HepG2 (cell line): Measurements from ENCODE around the gene TMEM116. TPM values are rescaled to one million over a fixed set of nuclear protein-coding genes. Genes with fewer than 3 reads are reported as not detected.

Experiments used
- ARNTL ChIP-seq: sonication (generic); formaldehyde crosslinking; IDR thresholded peaks from 2 replicates; pipeline ENCODE4 v1.4.0; 2020; ENCODE audit warnings: mild to moderate bottlenecking, missing genetic modification reagents
- GFI1 ChIP-seq: sonication (generic); formaldehyde crosslinking; IDR thresholded peaks from 2 replicates; pipeline ENCODE4 v1.5.0; 2020; ENCODE audit warnings: missing genetic modification reagents, mild to moderate bottlenecking, borderline replicate concordance
- KDM3A ChIP-seq: IDR thresholded peaks from 2 replicates; pipeline ENCODE4 v1.6.1; 2018; ENCODE audit warnings: low read depth, missing compliant biosample characterization
- MXD1 ChIP-seq: sonication (generic); formaldehyde crosslinking; IDR thresholded peaks from 2 replicates; pipeline ENCODE4 v1.4.0; 2020; ENCODE audit warnings: mild to moderate bottlenecking, missing genetic modification reagents
- RFXANK ChIP-seq: IDR thresholded peaks from 2 replicates; pipeline ENCODE4 v1.6.1; 2016
- SCMH1 ChIP-seq: sonication (generic); formaldehyde crosslinking; IDR thresholded peaks from 2 replicates; pipeline ENCODE4 v1.9.0; 2021; ENCODE audit warnings: missing genetic modification reagents, mild to moderate bottlenecking, borderline replicate concordance
- SMAD9 ChIP-seq: sonication (generic); formaldehyde crosslinking; IDR thresholded peaks from 2 replicates; pipeline ENCODE4 v1.5.1; 2020; ENCODE audit warnings: mild to moderate bottlenecking, missing genetic modification reagents
- TBX3 ChIP-seq: fragments of 450-650 bp; IDR thresholded peaks from 2 replicates; pipeline ENCODE4 v1.6.1; 2017; ENCODE audit warnings: antibody characterized with exemption, mild to moderate bottlenecking, inconsistent platforms, borderline replicate concordance
- ZBTB38 ChIP-seq: sonication (generic); formaldehyde crosslinking; IDR thresholded peaks from 2 replicates; pipeline ENCODE4 v1.5.1; 2020; ENCODE audit warnings: mild to moderate bottlenecking, missing genetic modification reagents
- ZNF180 ChIP-seq: sonication (generic); formaldehyde crosslinking; IDR thresholded peaks from 2 replicates; pipeline ENCODE4 v1.4.0; 2020; ENCODE audit warnings: low read depth, missing genetic modification reagents, borderline replicate concordance
- ZNF281 ChIP-seq: sonication (generic); formaldehyde crosslinking; IDR thresholded peaks from 2 replicates; pipeline ENCODE4 v1.4.0; 2020; ENCODE audit warnings: missing genetic modification reagents, borderline replicate concordance
- ZNF781 ChIP-seq: sonication (generic); formaldehyde crosslinking; IDR thresholded peaks from 2 replicates; pipeline ENCODE4 v1.5.1; 2020; ENCODE audit warnings: borderline replicate concordance, mild to moderate bottlenecking, missing genetic modification reagents; ENCODE audit errors: not compliant biosample characterization
- polyA plus RNA-seq, 8 experiments: library from polyadenylated mRNA; depleted of rRNA in 3 of 8; stranded (reverse) in 7 of 8; unstranded in 1 of 8; fragments of >200 nt; fragmentation: Illumina TruSeq in 4 of 8; extraction: Trizol in 4 of 8; gene quantifications; 2 replicates each; pipeline versions ENCODE4 v1.2.1 to v1.2.3, GENCODE V29; 2011 to 2016; ENCODE audit warnings: low read depth in 4 of 8, missing spikeins in 1 of 8, mixed read lengths in 1 of 8; ENCODE audit not compliant: insufficient read depth in 1 of 8
- total RNA-seq, 5 experiments: library from RNA; depleted of rRNA; stranded (reverse); fragments of >200 nt; fragmentation: Illumina TruSeq; extraction: Trizol; gene quantifications; 2 replicates each; pipeline ENCODE4 v1.2.3, GENCODE V29; 2016; ENCODE audit warnings: low read depth in 1 of 5
- TF ChIP-seq, protein P1 (sequence below), 2 experiments: sonication (generic) in 1 of 2; formaldehyde crosslinking in 1 of 2; IDR thresholded peaks; 2 replicates each; pipeline versions ENCODE4 v1.6.1 to v1.9.0; 2014 to 2022; ENCODE audit warnings: antibody characterized with exemption in 1 of 2, borderline replicate concordance in 1 of 2, inconsistent platforms in 1 of 2, low read depth in 1 of 2, missing genetic modification reagents in 1 of 2

TMEM116 gene
- total and polyA plus RNA-seq, 2 of the 13 experiments (the other 11 are each of a cell fraction or from before 2014, with no cell fraction given): 14.0 to 17.8 TPM

DNA sequence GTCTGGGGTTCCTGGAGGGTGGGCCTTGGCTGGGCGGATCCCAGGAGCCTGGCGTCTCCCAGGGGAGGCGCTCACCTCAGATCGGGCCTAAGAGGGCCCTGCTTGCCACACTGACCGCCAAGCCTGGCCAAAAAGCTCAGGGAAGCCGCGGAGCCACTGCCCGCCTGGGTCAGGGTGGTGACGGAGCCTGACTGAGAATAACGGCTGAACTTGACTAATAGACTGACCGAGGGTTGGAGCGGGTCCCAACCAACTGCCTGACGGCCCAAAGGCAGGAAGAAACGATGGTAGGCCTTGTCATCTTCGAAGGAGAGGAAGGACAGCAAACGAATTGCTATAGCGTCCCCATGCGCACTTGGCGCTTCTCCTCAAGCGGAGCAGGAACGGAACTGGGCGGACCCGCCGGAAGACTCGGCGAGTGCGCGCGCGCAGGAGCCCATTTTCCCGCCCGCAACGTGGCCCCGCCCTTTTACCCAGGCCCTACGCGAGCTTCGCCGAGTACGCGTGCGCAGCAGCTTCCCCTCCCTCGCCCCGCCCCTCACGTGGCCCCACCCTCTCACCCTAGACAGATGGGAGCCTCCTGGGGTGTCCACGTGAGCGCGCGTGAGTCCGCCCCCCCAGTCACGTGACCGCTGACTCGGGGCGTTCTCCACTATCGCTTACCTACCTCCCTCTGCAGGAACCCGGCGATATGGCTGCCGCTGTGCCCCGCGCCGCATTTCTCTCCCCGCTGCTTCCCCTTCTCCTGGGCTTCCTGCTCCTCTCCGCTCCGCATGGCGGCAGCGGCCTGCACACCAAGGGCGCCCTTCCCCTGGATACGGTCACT lies at the start of gene TMEM116, which contains the start of gene ERP29 (continued):
- TF ChIP-seq RFXANK (CRISPR knock-in tag) (no peak), KDM3A (CRISPR knock-in tag) (no peak), MXD1 (CRISPR knock-in tag) (no peak; the same call in 1 of the 2 replicates), SMAD9 (peak; percentile 90), GFI1 (CRISPR knock-in tag) (no peak; the same call in 1 of the 2 replicates), ZNF180 (CRISPR knock-in tag) (no peak), ZBTB38 (CRISPR knock-in tag) (no peak; the same call in none of the 2 replicates), TBX3 (peak; percentile 45; the same call in 1 of the 2 replicates), ZNF281 (CRISPR knock-in tag) (no peak; the same call in 1 of the 2 replicates), ARNTL (CRISPR knock-in tag) (peak; percentile 99), SCMH1 (no peak), ZNF781 (peak; percentile 91)
- TF ChIP-seq, protein P1, sequence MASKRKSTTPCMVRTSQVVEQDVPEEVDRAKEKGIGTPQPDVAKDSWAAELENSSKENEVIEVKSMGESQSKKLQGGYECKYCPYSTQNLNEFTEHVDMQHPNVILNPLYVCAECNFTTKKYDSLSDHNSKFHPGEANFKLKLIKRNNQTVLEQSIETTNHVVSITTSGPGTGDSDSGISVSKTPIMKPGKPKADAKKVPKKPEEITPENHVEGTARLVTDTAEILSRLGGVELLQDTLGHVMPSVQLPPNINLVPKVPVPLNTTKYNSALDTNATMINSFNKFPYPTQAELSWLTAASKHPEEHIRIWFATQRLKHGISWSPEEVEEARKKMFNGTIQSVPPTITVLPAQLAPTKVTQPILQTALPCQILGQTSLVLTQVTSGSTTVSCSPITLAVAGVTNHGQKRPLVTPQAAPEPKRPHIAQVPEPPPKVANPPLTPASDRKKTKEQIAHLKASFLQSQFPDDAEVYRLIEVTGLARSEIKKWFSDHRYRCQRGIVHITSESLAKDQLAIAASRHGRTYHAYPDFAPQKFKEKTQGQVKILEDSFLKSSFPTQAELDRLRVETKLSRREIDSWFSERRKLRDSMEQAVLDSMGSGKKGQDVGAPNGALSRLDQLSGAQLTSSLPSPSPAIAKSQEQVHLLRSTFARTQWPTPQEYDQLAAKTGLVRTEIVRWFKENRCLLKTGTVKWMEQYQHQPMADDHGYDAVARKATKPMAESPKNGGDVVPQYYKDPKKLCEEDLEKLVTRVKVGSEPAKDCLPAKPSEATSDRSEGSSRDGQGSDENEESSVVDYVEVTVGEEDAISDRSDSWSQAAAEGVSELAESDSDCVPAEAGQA (IDR thresholded peaks at IDR 0.05; ENCODE audit: low read depth): peak; percentile 40; the same call in 1 of the 2 replicates
- TF ChIP-seq, protein P1 (CRISPR knock-in tag; IDR thresholded peaks at IDR 0.05; ENCODE audit: borderline replicate concordance): peak; percentile 56; the same call in 1 of the 2 replicates
